ENCODE results near the gene ATP1A1. TPM values are rescaled to one million over a fixed set of nuclear protein-coding genes. Genes with fewer than 3 reads are reported as not detected.

Gene ATP1A1
- total RNA-seq, 2 experiments from 2014 or later = 74.4 to 186 TPM

GRCh38 chr1:116432655-116433265, 59.7 kb downstream of the ATP1A1 start:
- no TSS peak for BruUV-seq (replicated peaks)
- DNase-seq (ENCODE audit: low spot score) = no peak
- H3K4me2 ChIP-seq (ENCODE audit: low read length) = no peak overlapping the region
- no peaks in the 10 kb centered on the region for H3K36me3 ChIP-seq (ENCODE audit: insufficient read depth, low read length)
- CTCF ChIA-PET (ENCODE audit: unreplicated experiment) = no interaction called here
- no peaks in the 10 kb centered on the region for H4K20me1 ChIP-seq (ENCODE audit: insufficient read depth, low read length)
- no peak overlapping the region for H3K27ac ChIP-seq (ENCODE audit: low read depth, low read length, poor library complexity, severe bottlenecking)
- no peaks in the 10 kb centered on the region for H3K4me1 ChIP-seq (ENCODE audit: insufficient read depth, low read length, poor library complexity, severe bottlenecking)
- H3K79me2 ChIP-seq (ENCODE audit: insufficient read depth, low read depth, low read length) = no peaks in the 10 kb centered on the region
- H3K4me3 ChIP-seq (ENCODE audit: low read depth, low read length, poor library complexity, severe bottlenecking) = no peak overlapping the region
- H2AFZ ChIP-seq (ENCODE audit: low read length) = no peak overlapping the region
- TF ChIP-seq EZH2phosphoT487 (IDR thresholded peaks at IDR 0.05; ENCODE audit: borderline replicate concordance, low read depth, low read length) = no peak
- intact Hi-C loops (cut with micrococcal nuclease; ENCODE audit: unreplicated experiment) = no loop called here
- POLR2A ChIA-PET = no interaction called here
- H3K9me3 ChIP-seq (ENCODE audit: low read length) = no peaks in the 10 kb centered on the region
- no peaks in the 10 kb centered on the region for H3K9me2 ChIP-seq (ENCODE audit: insufficient read depth, low read length)

- Histone ChIP-seq H3K36me3 (ENCODE audit: insufficient read depth, low read length) (no peaks in the 10 kb centered on the region), H3K4me3 (ENCODE audit: low read depth, low read length, poor library complexity, severe bottlenecking) (no peak overlapping the region), H3K4me1 (ENCODE audit: insufficient read depth, low read length, poor library complexity, severe bottlenecking) (no peaks in the 10 kb centered on the region), H2AFZ (ENCODE audit: low read length) (no peak overlapping the region), H3K27ac (ENCODE audit: low read depth, low read length, poor library complexity, severe bottlenecking) (no peak overlapping the region), H4K20me1 (ENCODE audit: insufficient read depth, low read length) (no peaks in the 10 kb centered on the region), H3K4me2 (ENCODE audit: low read length) (no peak overlapping the region), H3K9me3 (ENCODE audit: low read length) (no peaks in the 10 kb centered on the region), H3K9me2 (ENCODE audit: insufficient read depth, low read length) (no peaks in the 10 kb centered on the region), H3K79me2 (ENCODE audit: insufficient read depth, low read depth, low read length) (no peaks in the 10 kb centered on the region)
- intact Hi-C loops (cut with micrococcal nuclease; ENCODE audit: unreplicated experiment) = no loop called here
- no TSS peak for BruUV-seq (replicated peaks)
- POLR2A ChIA-PET = no interaction called here
- TF ChIP-seq EZH2phosphoT487 (IDR thresholded peaks at IDR 0.05; ENCODE audit: borderline replicate concordance, low read depth, low read length) (no peak), CTCF (conservative IDR thresholded peaks at IDR 0.05; ENCODE audit: low read length) (no peak)
- DNase-seq (ENCODE audit: low spot score) = no peak
- CTCF ChIA-PET (ENCODE audit: unreplicated experiment) = no interaction called here
Measured at GRCh38 chr1:116433275-116434257, 60.5 kb downstream of the ATP1A1 start.

- Histone ChIP-seq H3K4me3 (ENCODE audit: low read depth, low read length, poor library complexity, severe bottlenecking) (no peak overlapping the region), H3K4me1 (ENCODE audit: insufficient read depth, low read length, poor library complexity, severe bottlenecking) (no peaks in the 10 kb centered on the region), H4K20me1 (ENCODE audit: insufficient read depth, low read length) (no peaks in the 10 kb centered on the region), H3K9me2 (ENCODE audit: insufficient read depth, low read length) (no peaks in the 10 kb centered on the region), H3K79me2 (ENCODE audit: insufficient read depth, low read depth, low read length) (no peaks in the 10 kb centered on the region), H3K4me2 (ENCODE audit: low read length) (no peak overlapping the region), H3K36me3 (ENCODE audit: insufficient read depth, low read length) (no peaks in the 10 kb centered on the region), H2AFZ (ENCODE audit: low read length) (no peak overlapping the region), H3K9me3 (ENCODE audit: low read length) (no peaks in the 10 kb centered on the region), H3K27ac (ENCODE audit: low read depth, low read length, poor library complexity, severe bottlenecking) (no peak overlapping the region)
- ChIA-PET CTCF (ENCODE audit: unreplicated experiment) (no interaction called here), POLR2A (no interaction called here)
- TF ChIP-seq CTCF (conservative IDR thresholded peaks at IDR 0.05; ENCODE audit: low read length) = no peak
- no peak for TF ChIP-seq EZH2phosphoT487 (IDR thresholded peaks at IDR 0.05; ENCODE audit: borderline replicate concordance, low read depth, low read length)
- DNase-seq (ENCODE audit: low spot score) = no peak
- no TSS peak for BruUV-seq (replicated peaks)
- intact Hi-C loops (cut with micrococcal nuclease; ENCODE audit: unreplicated experiment) = no loop called here
Measured at GRCh38 chr1:116434849-116435248, 61.8 kb downstream of the ATP1A1 start.

Data from OCI-LY7 (cell line).